Fibroblast of skin of left quadriceps (primary cell): ENCODE results near the gene PPP6R3.
"Not testable (repeated sequence)": the region's sequence is repeated elsewhere in the genome, so short reads cannot be mapped to it uniquely, and the experiment has no call there.

Experiments used
- DNase-seq, 2 experiments: peaks; one replicate each; pipeline ENCODE4 v3.0.0-alpha.2; 2013; ENCODE audit warnings: low read depth in 2 of 2

The PPP6R3 gene

GRCh38 chr11:68524681-68525080, 64.1 kb downstream of the PPP6R3 start:
- no peak for DNase-seq

DNA sequence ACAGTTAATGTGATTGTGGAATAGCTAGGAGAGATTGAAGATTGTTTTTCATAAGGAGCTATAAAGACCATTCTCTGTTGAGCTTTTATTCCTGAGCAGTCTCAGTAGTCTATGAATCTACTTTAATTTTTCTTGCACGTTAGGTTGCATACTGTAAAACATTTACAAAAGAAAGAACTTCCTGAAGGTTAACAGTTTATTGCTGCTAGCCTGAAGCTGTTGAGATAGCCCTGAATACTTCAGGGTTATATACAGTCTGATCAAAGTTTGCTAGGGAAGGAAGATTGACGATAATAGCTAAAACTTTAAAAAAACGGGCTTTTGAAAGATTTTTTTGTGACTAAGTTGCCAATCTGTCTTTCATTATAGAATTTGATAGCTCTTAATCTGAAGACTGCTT, 64.8 kb downstream of the PPP6R3 start:
- no peak for DNase-seq

DNA sequence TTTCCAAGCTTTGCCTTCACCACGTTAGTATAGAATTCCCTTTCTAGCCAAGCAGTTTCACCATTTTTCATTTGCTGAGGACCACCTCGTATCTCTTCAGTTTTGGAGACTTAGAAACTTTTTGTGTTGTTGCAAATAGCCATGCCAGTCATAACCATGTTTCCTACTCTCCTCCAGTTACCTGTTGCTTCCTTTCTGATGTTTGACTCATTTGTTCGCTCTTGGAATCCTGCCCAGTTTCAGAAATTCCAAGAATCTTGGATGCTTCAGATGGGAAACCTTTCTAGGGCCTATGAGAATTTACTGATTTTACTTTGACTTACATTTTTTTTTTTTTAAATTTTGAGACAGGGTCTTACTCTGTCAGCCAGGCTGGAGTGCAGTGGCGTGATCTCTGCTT, 65.4 kb downstream of the PPP6R3 start:
- peak; percentile 44 to 45 for DNase-seq

DNA sequence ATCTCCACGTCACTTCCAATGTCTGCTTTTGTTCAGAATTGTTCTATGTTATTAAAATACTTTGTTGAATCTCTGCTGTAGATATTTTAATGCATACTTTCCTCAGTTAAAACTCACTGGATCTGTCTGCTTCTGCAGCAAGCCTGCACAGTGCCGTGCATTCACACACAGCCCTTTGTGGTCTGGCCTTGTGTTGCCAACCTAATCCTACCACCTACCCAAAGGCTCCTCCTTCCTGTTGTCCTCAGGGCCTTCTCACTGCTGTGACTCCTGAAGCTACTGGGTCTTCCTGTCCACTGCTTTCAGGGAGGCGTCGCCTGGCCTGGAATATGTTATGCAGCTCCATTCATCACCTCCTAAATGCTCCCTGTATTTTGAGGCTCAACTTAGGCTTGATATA, 67.0 kb downstream of the PPP6R3 start:
- DNase-seq, result no peak

GRCh38 chr11:68528630-68529029, 68.1 kb downstream of the PPP6R3 start:
- DNase-seq, result no peak

DNA sequence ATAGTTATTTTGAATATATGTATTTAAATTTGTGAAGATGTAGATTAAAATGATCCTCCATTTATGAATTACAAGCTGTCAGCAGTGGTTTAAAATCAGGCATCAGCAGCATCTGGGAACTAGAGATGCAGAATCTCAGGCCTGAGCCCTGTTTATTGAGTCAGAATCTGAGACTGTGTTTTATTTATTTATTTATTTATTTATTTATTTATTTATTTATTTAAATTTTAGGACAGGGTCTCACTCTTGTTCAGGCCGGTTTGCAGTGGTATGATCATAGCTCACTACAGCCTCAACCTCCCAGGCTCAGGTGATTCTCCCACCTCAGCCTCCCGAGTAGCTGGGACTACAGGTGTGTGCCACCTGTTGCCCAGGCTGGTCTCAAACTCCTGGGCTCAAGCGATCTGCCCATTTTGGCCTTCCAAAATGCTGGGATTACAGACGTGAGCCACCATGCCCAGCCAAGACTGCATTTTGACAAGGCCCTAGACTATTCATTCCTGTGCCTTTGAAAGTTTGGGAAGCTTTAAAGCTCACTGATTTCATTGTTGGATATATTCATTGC, 70.7 kb downstream of the PPP6R3 start:
- DNase-seq, result no peak

GRCh38 chr11:68532727-68533369, 72.3 kb downstream of the PPP6R3 start:
- DNase-seq, result no peak

GRCh38 chr11:68533945-68534344, 73.4 kb downstream of the PPP6R3 start:
- DNase-seq, result no peak

DNA sequence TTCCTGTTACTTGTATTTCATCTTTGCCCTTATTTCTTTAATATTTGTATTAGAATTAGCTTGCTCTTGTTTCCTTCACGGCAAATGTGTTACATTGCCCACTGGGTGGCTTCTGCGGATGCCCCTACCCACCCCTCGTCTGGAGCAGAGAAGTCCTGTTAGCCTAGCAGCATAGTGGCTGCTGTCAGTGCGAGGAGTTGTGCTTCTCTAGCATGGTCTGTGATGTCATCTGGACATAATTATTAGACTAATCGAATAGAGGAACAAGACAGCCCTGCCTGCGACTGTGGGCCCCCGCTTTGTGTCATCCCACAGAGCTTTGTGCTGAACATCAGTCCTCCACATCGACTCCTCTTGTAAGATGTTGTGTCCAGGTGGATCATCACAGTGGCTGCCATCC, 74.5 kb downstream of the PPP6R3 start:
- DNase-seq, result no peak

GRCh38 chr11:68536706-68537105, 76.2 kb downstream of the PPP6R3 start:
- no peak for DNase-seq

DNA sequence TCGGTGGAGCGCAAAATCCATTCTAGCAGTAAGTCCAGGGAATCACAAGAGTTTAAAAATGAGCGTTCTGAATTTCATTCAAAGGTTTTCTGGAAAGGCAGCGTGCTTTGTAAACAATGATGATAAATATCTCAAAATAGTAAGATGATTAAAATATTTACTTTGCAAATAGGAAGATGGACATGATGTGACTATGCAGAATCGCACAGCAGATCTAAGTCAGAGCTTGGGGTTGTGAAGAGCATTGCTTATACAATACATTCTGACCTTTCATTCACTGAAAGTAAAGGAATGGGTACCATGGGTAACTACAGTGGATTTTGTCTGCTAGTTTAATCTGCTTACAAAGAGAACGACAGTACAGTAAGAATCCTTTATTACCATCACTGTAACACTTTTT, 77.5 kb downstream of the PPP6R3 start:
- DNase-seq, result no peak

- no peak for DNase-seq
Measured at GRCh38 chr11:68539395-68539794, 78.8 kb downstream of the PPP6R3 start.

DNA sequence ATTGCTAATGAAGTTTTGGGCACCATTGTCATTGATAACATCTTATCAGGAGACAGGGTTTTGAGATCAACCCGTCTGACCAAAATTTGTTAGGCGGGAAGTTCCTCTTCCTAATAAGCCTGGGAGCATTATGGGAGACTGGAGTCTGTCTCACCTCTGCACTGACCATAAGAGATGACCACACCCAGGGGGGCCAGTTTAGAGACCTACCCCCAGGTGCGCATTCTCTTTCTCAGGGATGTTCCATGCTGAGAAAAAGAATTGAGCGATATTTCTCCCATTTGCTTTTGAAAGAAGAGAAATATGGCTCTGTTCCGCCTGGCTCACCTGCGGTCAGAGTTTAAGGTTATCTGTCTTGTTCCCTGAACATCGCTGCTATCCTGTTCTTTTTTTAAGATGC, 80.0 kb downstream of the PPP6R3 start:
- DNase-seq, result not testable (repeated sequence)

DNA sequence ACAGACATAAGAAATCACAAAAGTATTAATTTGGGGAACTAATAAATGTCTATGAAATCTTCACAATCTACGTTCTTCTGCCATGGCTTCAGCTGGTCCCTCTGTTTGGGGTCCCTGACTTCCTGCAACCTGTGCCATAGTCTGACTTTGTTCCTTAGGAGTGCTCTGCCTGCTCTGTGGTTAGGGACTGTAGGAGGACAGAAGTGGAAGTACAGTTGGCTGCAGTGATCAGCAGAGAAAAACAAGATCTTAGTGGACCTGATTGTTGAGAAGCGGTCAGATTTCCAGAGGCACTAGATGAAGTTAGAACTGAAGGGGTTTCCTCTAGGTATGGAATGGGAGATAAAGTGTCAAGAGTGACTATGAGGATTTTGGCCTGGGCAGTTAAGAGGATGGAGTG, 80.6 kb downstream of the PPP6R3 start:
- no peak for DNase-seq

DNA sequence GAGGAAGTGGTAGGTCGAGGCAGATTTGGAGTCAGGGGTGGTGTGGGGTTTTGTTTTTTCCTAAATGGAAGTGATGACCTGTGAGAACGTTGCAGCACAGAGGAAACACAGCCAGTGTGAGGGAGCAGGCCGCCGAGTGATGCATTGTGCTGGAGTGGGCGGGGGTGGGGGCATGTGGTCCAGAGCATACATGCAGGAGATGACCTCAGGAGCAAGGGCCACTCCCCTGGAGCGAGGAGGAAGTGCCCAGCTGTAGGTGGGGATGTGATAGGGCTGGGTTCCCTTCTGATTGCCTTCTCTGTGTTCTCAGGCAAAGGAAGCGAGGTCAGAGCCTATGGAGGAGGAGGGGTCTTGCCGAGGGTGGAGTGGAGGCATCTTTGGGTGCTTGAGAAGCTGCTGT, 81.4 kb downstream of the PPP6R3 start:
- no peak for DNase-seq

- peak; percentile 77 to 82 for DNase-seq
Measured at GRCh38 chr11:68542617-68543016, 82.1 kb downstream of the PPP6R3 start.

- no peak for DNase-seq
Measured at GRCh38 chr11:68543594-68543993, 83.0 kb downstream of the PPP6R3 start.

- DNase-seq, result no peak
Measured at GRCh38 chr11:68545347-68545746, 84.8 kb downstream of the PPP6R3 start.

GRCh38 chr11:68545796-68546195, 85.2 kb downstream of the PPP6R3 start:
- DNase-seq, result no peak

- no peak for DNase-seq
Measured at GRCh38 chr11:68546555-68546954, 86.0 kb downstream of the PPP6R3 start.

DNA sequence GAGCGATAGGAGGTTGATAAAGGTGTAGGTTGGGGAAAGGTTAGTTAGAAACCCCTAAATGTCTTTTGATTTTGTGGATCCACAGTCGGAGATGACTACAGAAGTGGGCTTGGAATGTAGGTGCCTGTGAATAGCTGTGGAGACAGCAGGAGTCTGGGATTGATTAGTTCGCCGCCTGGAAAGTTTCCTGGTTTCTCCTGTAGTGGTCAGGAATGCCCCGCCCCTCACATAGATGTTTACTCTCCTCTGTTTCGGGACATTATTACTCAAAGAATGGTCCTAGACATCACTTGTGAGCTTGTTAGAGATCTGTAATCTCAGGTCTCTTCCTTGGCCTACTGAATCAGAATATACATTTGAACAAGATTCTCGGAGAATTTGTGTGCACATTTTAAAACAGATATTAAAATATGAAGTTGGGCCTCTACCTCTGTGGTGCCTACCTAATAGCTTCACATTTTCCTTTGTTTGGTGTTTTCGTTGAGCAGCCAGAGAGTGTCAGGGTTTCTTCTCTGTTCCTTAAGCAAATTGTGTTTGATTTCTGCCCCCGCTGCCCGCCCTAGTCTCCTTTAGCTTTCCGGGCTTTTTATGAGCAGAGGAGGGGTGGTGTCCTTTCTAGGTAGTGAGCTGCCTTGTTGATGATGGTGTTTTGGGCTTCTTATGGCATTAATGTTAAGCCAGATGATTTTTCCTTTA, 89.4 kb downstream of the PPP6R3 start:
- peak; percentile 46 to 53 for DNase-seq

- DNase-seq, result no peak
Measured at GRCh38 chr11:68550485-68550817, 89.9 kb downstream of the PPP6R3 start.

GRCh38 chr11:68551223-68551622, 90.7 kb downstream of the PPP6R3 start:
- no peak for DNase-seq

DNA sequence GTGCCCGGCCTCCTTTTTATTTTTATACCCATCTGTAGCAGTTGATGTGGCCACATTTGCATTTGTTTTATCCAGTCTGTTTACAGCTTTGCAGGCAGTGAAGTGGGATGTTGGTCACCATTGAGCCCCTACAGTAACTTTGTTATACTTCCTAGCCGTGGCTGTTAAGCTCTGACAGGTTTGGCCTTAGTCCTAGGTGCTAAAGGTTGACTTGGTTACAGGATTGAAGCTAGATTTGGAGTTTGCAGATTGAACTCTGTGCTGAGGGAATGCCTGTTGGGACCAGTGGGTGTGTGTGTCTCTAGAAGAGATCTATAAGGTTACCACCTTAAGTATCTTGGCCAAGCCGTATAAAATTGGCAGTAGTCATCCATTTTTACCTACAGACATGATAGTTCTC, 91.2 kb downstream of the PPP6R3 start:
- no peak for DNase-seq
